H1 (cell line): Measurements from ENCODE around the gene FBN3. TPM values are rescaled to one million over a fixed set of nuclear protein-coding genes. Genes with fewer than 3 reads are reported as not detected.

Source experiments
- CTCF ChIA-PET: fragments of 300-600 bp; sonication (Branson Sonifier 250); formaldehyde crosslinking; loops from one replicate; lab custom pipeline; 2021; ENCODE audit not compliant: partially characterized antibody; lab: Charles Lee
- POLR2A ChIA-PET: fragments of 300-600 bp; sonication (Branson Sonifier 250); formaldehyde crosslinking; loops from one replicate; lab custom pipeline; 2021; ENCODE audit warnings: inconsistent platforms; ENCODE audit not compliant: partially characterized antibody; lab: Charles Lee
- DNase-seq, 2 experiments: peaks; one replicate each; pipeline versions ENCODE4 v3.0.0 to v3.0.0-alpha.2; 2010 to 2022; ENCODE audit warnings: low spot score in 2 of 2, low read depth in 1 of 2, mixed read lengths in 1 of 2
- FAIRE-seq: peaks from 2 replicates; lab custom pipeline; 2011; peaks lifted over from hg19 to GRCh38; lab: Jason Lieb, UNC
- H2AFZ ChIP-seq: 2 replicates; pipeline ENCODE4 v1.8.1; 2012; ENCODE audit warnings: low read length, inconsistent platforms
- H2AK5ac ChIP-seq: 2 replicates; pipeline ENCODE4 v1.6.1; 2013; ENCODE audit warnings: low read depth, low read length
- H2BK120ac ChIP-seq: replicated peaks from 2 replicates; pipeline ENCODE3; 2013; ENCODE audit warnings: low read depth, low read length, inconsistent platforms
- H2BK12ac ChIP-seq: 2 replicates; pipeline ENCODE4 v1.6.1; 2013; ENCODE audit warnings: low read depth, low read length
- H2BK15ac ChIP-seq: 2 replicates; pipeline ENCODE4 v1.6.1; 2013; ENCODE audit warnings: low read length
- H2BK20ac ChIP-seq: 2 replicates; pipeline ENCODE4 v1.6.1; 2013; ENCODE audit warnings: low read length
- H2BK5ac ChIP-seq: 2 replicates; pipeline ENCODE4 v1.6.1; 2013; ENCODE audit warnings: low read depth, low read length
- H3K14ac ChIP-seq: 2 replicates; pipeline ENCODE4 v1.6.1; 2013; ENCODE audit warnings: inconsistent platforms; ENCODE audit not compliant: insufficient read length
- H3K18ac ChIP-seq: 2 replicates; pipeline ENCODE4 v1.6.1; 2013; ENCODE audit warnings: low read length; ENCODE audit errors: extremely low read depth
- H3K23ac ChIP-seq: 2 replicates; pipeline ENCODE4 v1.6.1; 2013; ENCODE audit warnings: inconsistent platforms; ENCODE audit not compliant: insufficient read length
- H3K23me2 ChIP-seq: 2 replicates; pipeline ENCODE4 v1.6.1; 2013; ENCODE audit warnings: low read depth, low read length
- H3K27ac ChIP-seq: 2 replicates; pipeline ENCODE4 v1.6.1; 2011; ENCODE audit warnings: low read depth, low read length, inconsistent platforms
- H3K27me3 ChIP-seq, 4 experiments: replicated peaks in 1 of 4; 1 replicate in 1 of 4; 2 replicates in 3 of 4; pipeline versions ENCODE4 v1.6.1 to v1.8.1; 2011 to 2013; ENCODE audit warnings: low read length in 3 of 4, mild to moderate bottlenecking in 3 of 4, inconsistent platforms in 2 of 4, mixed read lengths in 2 of 4, moderate library complexity in 1 of 4; ENCODE audit not compliant: control insufficient read depth in 3 of 4, insufficient read depth in 3 of 4; ENCODE audit errors: extremely low read depth in 1 of 4
- H3K36me3 ChIP-seq, 4 experiments: 2 replicates each; pipeline versions ENCODE4 v1.6.1 to v1.8.1; 2011 to 2013; ENCODE audit warnings: mild to moderate bottlenecking in 4 of 4, low read length in 3 of 4, moderate library complexity in 2 of 4, control low read depth in 1 of 4, inconsistent platforms in 1 of 4; ENCODE audit not compliant: insufficient read depth in 4 of 4, control insufficient read depth in 2 of 4
- H3K4ac ChIP-seq: replicated peaks from 2 replicates; pipeline ENCODE3; 2013; ENCODE audit warnings: low read length, low read depth, mixed read lengths, inconsistent platforms; ENCODE audit not compliant: insufficient read length
- H3K4me1 ChIP-seq, 4 experiments: replicated peaks in 1 of 4; 1 replicate in 1 of 4; 2 replicates in 3 of 4; pipeline versions ENCODE4 v1.6.1 to v1.8.1; 2011 to 2013; ENCODE audit warnings: low read length in 3 of 4, inconsistent platforms in 2 of 4, mixed read lengths in 1 of 4; ENCODE audit not compliant: insufficient read depth in 4 of 4, control insufficient read depth in 3 of 4
- H3K4me2 ChIP-seq, 2 experiments: 2 replicates each; pipeline versions ENCODE4 v1.6.1 to v1.8.1; 2011 to 2013; ENCODE audit warnings: low read depth in 2 of 2, low read length in 2 of 2, control low read depth in 1 of 2, inconsistent platforms in 1 of 2, mild to moderate bottlenecking in 1 of 2; ENCODE audit not compliant: insufficient read depth in 1 of 2
- H3K4me3 ChIP-seq, 4 experiments: fragments of 200-600, 300-600 bp in 1 of 4; sonication (generic), shearing (Covaris generic), sonication (Bioruptor Twin) in 1 of 4; 2 replicates each; pipeline versions ENCODE4 v1.5.1 to v1.8.1; 2011 to 2016; ENCODE audit warnings: low read length in 4 of 4, low read depth in 3 of 4, control low read depth in 2 of 4, inconsistent platforms in 2 of 4, mild to moderate bottlenecking in 2 of 4, mixed read lengths in 1 of 4, moderate library complexity in 1 of 4; ENCODE audit not compliant: insufficient read depth in 2 of 4; ENCODE audit errors: extremely low read depth in 1 of 4
- H3K56ac ChIP-seq: replicated peaks from 2 replicates; pipeline ENCODE3; 2013; ENCODE audit warnings: low read depth, mild to moderate bottlenecking, mixed read lengths, low read length, inconsistent platforms; ENCODE audit not compliant: insufficient read length
- H3K79me1 ChIP-seq: 2 replicates; pipeline ENCODE4 v1.6.1; 2013; ENCODE audit warnings: low read depth, low read length, control low read depth
- H3K79me2 ChIP-seq, 2 experiments: 2 replicates each; pipeline versions ENCODE4 v1.6.1 to v1.8.1; 2012 to 2013; ENCODE audit warnings: low read length in 2 of 2, mild to moderate bottlenecking in 2 of 2, inconsistent platforms in 1 of 2; ENCODE audit not compliant: insufficient read depth in 2 of 2, control insufficient read depth in 1 of 2
- H3K9ac ChIP-seq, 4 experiments: replicated peaks in 1 of 4; 1 replicate in 1 of 4; 2 replicates in 3 of 4; pipeline versions ENCODE4 v1.6.1 to v1.8.1; 2011 to 2013; ENCODE audit warnings: low read depth in 3 of 4, low read length in 3 of 4, control low read depth in 2 of 4, mild to moderate bottlenecking in 2 of 4, moderate library complexity in 2 of 4, inconsistent platforms in 1 of 4; ENCODE audit errors: extremely low read depth in 1 of 4
- H3K9me3 ChIP-seq, 2 experiments: 2 replicates each; pipeline versions ENCODE4 v1.6.1 to v1.8.1; 2012 to 2013; ENCODE audit warnings: mild to moderate bottlenecking in 2 of 2, moderate library complexity in 2 of 2, control low read depth in 1 of 2, inconsistent platforms in 1 of 2, low read depth in 1 of 2, low read length in 1 of 2, mixed read lengths in 1 of 2; ENCODE audit not compliant: insufficient read depth in 2 of 2
- H4K20me1 ChIP-seq, 2 experiments: replicated peaks in 1 of 2; 2 replicates each; pipeline versions ENCODE3 to v1.8.1; 2011 to 2013; ENCODE audit warnings: inconsistent platforms in 2 of 2, low read length in 2 of 2, mild to moderate bottlenecking in 1 of 2; ENCODE audit not compliant: insufficient read depth in 2 of 2, control insufficient read depth in 1 of 2
- H4K5ac ChIP-seq: 2 replicates; pipeline ENCODE4 v1.6.1; 2013; ENCODE audit warnings: low read length, low read depth, mixed read lengths, inconsistent platforms; ENCODE audit not compliant: insufficient read length
- H4K8ac ChIP-seq: 2 replicates; pipeline ENCODE4 v1.8.0; 2013; ENCODE audit warnings: mild to moderate bottlenecking, moderate library complexity, low read length, inconsistent platforms; ENCODE audit not compliant: insufficient read depth; ENCODE audit errors: extremely low read depth
- H4K91ac ChIP-seq: replicated peaks from 2 replicates; pipeline ENCODE3; 2013; ENCODE audit warnings: low read length, mixed read lengths, inconsistent platforms; ENCODE audit not compliant: insufficient read length
- ATF3 ChIP-seq: IDR thresholded peaks from 2 replicates; pipeline ENCODE4 v1.6.1; 2011; ENCODE audit warnings: low read depth, mild to moderate bottlenecking, low read length; ENCODE audit not compliant: insufficient read depth
- RAD21 ChIP-seq, 2 experiments: IDR thresholded peaks in 1 of 2; conservative IDR thresholded peaks in 1 of 2; 2 replicates each; pipeline ENCODE4 v1.6.1; 2011; ENCODE audit warnings: low read depth in 2 of 2, low read length in 2 of 2, improper control_type of control experiment in 1 of 2, inconsistent platforms in 1 of 2, mild to moderate bottlenecking in 1 of 2, moderate library complexity in 1 of 2
- WGBS, 2 experiments: shearing (Covaris generic) in 1 of 2; methylation state at CpG; one replicate each; pipeline versions ENCODE4 v1.1.6 to v1.1.7; 2013 to 2015; ENCODE audit warnings: low lambda C conversion rate in 2 of 2, mixed read lengths in 2 of 2, inconsistent platforms in 1 of 2, low coverage in 1 of 2, missing lambda C conversion rate in 1 of 2; ENCODE audit not compliant: insufficient replicate concordance in 2 of 2, insufficient coverage in 1 of 2, insufficient read length in 1 of 2; ENCODE audit errors: extremely low coverage in 1 of 2, missing lambda C conversion rate in 1 of 2; 5-methylcytosine and 5-hydroxymethylcytosine counted together
- polyA plus RNA-seq, 7 experiments: library from polyadenylated mRNA; depleted of rRNA in 3 of 7; stranded (reverse) in 5 of 7; unstranded in 2 of 7; fragments of >200 nt in 5 of 7; fragments of 200-250 nt in 2 of 7; gene quantifications; 1 replicate in 5 of 7; 2 replicates in 1 of 7; 4 replicates in 1 of 7; pipeline versions ENCODE4 v1.2.1 to v1.2.3, GENCODE V29; 2011 to 2013; ENCODE audit warnings: missing spikeins in 2 of 7, mixed read lengths in 2 of 7
- total RNA-seq: library from RNA; stranded (reverse); fragmentation: NEBNext Ultra II Directional; extraction: Animal tissue kit (Norgen Biotek cat#: 25700); gene quantifications from 2 replicates; pipeline ENCODE4 v1.2.1, GENCODE V29; 2021

FBN3 gene
- total and polyA plus RNA-seq, 2 of the 8 experiments (the other 6 are each of a cell fraction or from before 2014, with no cell fraction given), result 37.1 to 38.7 TPM

- no peaks in the 10 kb centered on the region for H3K27me3 ChIP-seq
- H2BK20ac ChIP-seq, result no peak overlapping the region
- H2AK5ac ChIP-seq, result no peak overlapping the region
- no peak overlapping the region for H3K18ac ChIP-seq
- no peak overlapping the region for H3K4ac ChIP-seq
- H2BK12ac ChIP-seq, result no peak overlapping the region
- H3K4me3 ChIP-seq, result no peak overlapping the region
- no peak overlapping the region for H2AFZ ChIP-seq
- H2BK5ac ChIP-seq, result no peak overlapping the region
- H3K4me2 ChIP-seq, result no peak overlapping the region
- H3K36me3 ChIP-seq, result peaks cover 9 to 46% (median 33%) of the 10 kb centered on the region in 4 experiments; a peak in 7 of 8 replicates
- no peaks in the 10 kb centered on the region; the same call in 1 of the 2 replicates for H3K79me1 ChIP-seq
- no peak overlapping the region for H3K14ac ChIP-seq
- H4K91ac ChIP-seq, result no peak overlapping the region
- no peak for DNase-seq
- H3K9ac ChIP-seq, result no peak overlapping the region
- H3K4me1 ChIP-seq, result no peaks in the 10 kb centered on the region
- 93% methylated on average over 8 of the region's 8 CpGs; no CpG with 5 or more reads in 1 of the 2 experiments for WGBS, 2 experiments
- H3K79me2 ChIP-seq, result no peaks in the 10 kb centered on the region
- CTCF ChIA-PET, result no interaction called here
- no peak for TF ChIP-seq ATF3
- TF ChIP-seq RAD21 (IDR thresholded peaks at IDR 0.05 in 1 of 2, conservative IDR thresholded peaks at IDR 0.05 in 1 of 2; ENCODE audit: low read depth in 2 of 2, low read length in 2 of 2), result no peak
- H3K9me3 ChIP-seq, result no peaks in the 10 kb centered on the region
- H3K27ac ChIP-seq, result no peak overlapping the region
- no peak overlapping the region for H4K5ac ChIP-seq
- no peak overlapping the region for H2BK120ac ChIP-seq
- no peak overlapping the region for H4K8ac ChIP-seq
- H3K23ac ChIP-seq, result no peak overlapping the region
- H2BK15ac ChIP-seq, result no peak overlapping the region
- no peak overlapping the region for H3K56ac ChIP-seq
- POLR2A ChIA-PET, result no interaction called here
- H4K20me1 ChIP-seq, result peaks cover 0 to 6% of the 10 kb centered on the region in 2 experiments
- peaks cover 2% of the 10 kb centered on the region; the same call in 1 of the 2 replicates for H3K23me2 ChIP-seq
- no peak for FAIRE-seq
Measured at GRCh38 chr19:8127311-8127710, 22.1 kb downstream of the FBN3 start.
